GM18499 (cell line): ENCODE results near the gene NINJ2.

ENCODE experiments used
- ATAC-seq: cut with Tn5 transposase; IDR thresholded peaks from one replicate; pipeline ENCODE4 v1.9.1; 2021; ENCODE audit warnings: moderate number of reproducible peaks; ENCODE audit not compliant: insufficient read depth, unreplicated experiment

NINJ2 gene

GRCh38 chr12:539540-540310 is 123.5 kb downstream of the NINJ2 start:
- no peak for ATAC-seq

GRCh38 chr12:538731-539539 is 124.3 kb downstream of the NINJ2 start:
- no peak for ATAC-seq

- ATAC-seq = no peak
Observed at GRCh38 chr12:537772-538171, 125.5 kb downstream of the NINJ2 start.

GRCh38 chr12:536751-537245 is 126.4 kb downstream of the NINJ2 start:
- ATAC-seq = no peak

- no peak for ATAC-seq
Observed at GRCh38 chr12:535396-535795, 127.8 kb downstream of the NINJ2 start.

- no peak for ATAC-seq
Observed at GRCh38 chr12:534216-534615, 129.0 kb downstream of the NINJ2 start.

GRCh38 chr12:533718-534117 is 129.5 kb downstream of the NINJ2 start:
- ATAC-seq = no peak

GRCh38 chr12:532908-533565 is 130.2 kb downstream of the NINJ2 start:
- no peak for ATAC-seq

- ATAC-seq = no peak
Observed at GRCh38 chr12:531951-532585, 131.2 kb downstream of the NINJ2 start.

GRCh38 chr12:530821-531220 is 132.4 kb downstream of the NINJ2 start:
- ATAC-seq = no peak

- no peak for ATAC-seq
Observed at GRCh38 chr12:530308-530707, 132.9 kb downstream of the NINJ2 start.

GRCh38 chr12:527729-528128 is 135.5 kb downstream of the NINJ2 start:
- ATAC-seq = no peak

GRCh38 chr12:527241-527640 is 136.0 kb downstream of the NINJ2 start:
- ATAC-seq = no peak

- ATAC-seq = no peak
Observed at GRCh38 chr12:526089-526488, 137.2 kb downstream of the NINJ2 start.

- no peak for ATAC-seq
Observed at GRCh38 chr12:524167-524951, 138.9 kb downstream of the NINJ2 start.

- ATAC-seq = no peak
Observed at GRCh38 chr12:522692-523378, 140.4 kb downstream of the NINJ2 start.

- ATAC-seq = no peak
Observed at GRCh38 chr12:520119-520518, 143.1 kb downstream of the NINJ2 start.

GRCh38 chr12:517538-517937 is 145.7 kb downstream of the NINJ2 start:
- ATAC-seq = no peak
